Right hindlimb (tissue), 1 donor: ENCODE measurements around the gene CCDC51.
"Not testable (repeated sequence)": the region's sequence is repeated elsewhere in the genome, so short reads cannot be mapped to it uniquely, and the experiment has no call there.

Source experiments
- DNase-seq: peaks from one replicate; pipeline ENCODE4 v3.0.0-alpha.2; 2018

CCDC51 gene

DNA sequence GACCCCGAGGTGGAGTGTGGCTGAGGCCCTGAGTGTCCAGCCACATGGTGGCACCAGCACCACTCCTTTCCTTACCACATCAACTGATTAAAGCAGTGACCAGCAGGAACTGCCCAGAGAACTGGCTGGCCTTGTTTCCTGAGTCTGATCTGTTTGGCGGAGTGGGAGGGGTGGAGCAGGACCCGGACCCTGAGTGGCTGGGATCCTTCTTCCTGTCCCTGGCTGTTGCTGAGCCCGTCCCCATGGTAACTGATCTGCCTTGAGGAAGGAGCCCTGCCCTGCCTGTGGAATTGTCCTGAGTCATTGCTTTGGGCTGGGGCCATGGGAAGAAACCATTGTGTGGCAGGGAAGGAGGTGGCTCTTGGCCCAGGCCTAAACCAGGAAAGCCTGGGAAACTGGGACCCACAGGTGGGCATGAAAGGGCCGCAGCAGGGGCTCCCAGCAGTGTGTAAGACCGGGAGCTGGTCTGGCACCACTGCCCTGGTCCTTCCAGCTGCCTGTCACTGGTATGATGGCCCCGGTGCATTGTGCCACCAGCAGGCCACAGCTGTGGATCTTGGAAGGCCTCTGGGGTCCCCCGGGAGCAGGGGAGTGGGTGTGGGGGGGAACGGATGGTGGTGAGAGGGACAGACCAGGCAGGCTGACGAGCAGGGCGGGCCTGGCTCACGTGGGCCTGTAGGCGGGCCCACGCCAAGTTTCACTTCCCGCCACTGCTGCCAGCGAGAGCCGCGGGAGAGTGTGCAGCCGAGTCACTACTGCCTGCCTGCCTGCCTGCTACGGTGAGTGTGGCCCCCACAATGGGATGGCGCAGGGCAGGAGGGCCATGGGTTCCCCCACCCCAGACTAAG lies 25.8 kb upstream of the CCDC51 start:
- DNase-seq, result peak; percentile 98

DNA sequence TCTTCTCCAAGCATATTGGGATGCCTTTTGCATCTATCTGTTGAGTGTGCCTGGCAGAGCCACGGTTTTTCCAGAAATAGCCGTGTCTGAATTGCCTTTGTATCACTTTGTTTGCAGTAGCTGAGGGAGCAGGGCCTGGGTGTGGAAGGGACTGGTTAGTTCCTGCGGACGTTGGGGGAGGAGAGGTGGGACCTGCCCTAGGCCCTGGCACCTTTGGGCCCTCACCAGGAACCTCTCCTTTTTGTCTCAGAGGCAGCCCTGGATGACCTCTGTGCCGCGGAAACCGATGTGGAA lies 25.3 kb upstream of the CCDC51 start:
- no peak for DNase-seq

DNA sequence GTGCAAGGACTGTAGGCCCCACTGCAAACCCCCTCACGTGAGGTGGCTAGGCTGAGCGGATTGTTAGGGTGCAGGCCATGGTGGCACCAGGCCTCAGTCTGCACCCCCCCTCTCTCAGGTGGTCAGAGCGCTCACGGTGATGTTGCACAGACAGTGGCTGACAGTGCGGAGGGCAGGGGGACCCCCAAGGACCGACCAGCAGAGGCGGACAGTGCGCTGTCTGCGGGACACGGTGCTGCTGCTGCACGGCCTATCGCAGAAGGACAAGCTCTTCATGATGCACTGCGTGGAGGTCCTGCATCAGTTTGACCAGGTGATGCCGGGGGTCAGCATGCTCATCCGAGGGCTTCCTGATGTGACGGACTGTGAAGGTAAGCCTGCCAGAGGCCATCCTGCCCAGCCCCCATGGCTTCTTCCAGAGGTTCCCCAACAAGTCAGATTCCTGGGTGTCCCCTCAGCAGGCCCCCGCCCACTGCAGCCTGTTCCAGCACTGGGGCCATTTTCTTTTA lies 24.8 kb upstream of the CCDC51 start:
- no peak for DNase-seq

DNA sequence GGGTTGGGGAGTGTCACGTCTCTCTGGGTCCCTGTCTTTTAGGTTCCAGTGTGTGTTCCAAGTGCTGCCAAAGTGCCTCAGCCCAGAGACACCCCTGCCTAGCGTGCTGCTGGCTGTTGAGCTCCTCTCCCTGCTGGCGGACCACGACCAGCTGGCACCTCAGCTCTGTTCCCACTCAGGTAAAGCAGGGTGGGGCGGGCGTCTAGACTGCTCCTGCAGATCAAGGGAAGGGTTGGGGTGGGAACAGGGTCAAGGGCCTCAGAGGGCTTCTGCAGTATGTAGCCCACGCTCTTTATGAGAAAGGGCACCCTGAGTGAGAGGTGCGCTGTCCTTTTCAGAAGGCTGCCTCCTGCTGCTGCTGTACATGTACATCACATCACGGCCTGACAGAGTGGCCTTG lies 23.8 kb upstream of the CCDC51 start:
- no peak for DNase-seq

DNA sequence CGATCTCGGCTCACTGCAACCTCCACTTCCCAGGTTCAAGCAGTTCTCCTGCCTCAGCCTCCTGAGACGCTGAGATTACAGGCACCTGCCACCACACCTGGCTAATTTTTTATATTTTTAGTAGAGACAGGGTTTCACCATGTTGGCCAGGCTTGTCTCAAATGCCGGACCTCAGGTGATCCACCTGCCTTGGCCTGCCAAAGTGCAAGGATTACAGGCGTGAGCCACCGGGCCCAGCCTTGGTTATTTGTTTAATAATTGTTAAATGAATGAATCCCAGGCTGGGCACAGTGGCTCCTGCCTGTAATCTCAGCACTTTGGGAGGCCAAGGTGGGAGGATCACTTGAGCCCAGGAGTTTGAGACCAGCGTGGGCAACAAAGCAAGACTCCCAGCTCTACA lies 21.8 kb upstream of the CCDC51 start:
- not testable (repeated sequence) for DNase-seq

DNA sequence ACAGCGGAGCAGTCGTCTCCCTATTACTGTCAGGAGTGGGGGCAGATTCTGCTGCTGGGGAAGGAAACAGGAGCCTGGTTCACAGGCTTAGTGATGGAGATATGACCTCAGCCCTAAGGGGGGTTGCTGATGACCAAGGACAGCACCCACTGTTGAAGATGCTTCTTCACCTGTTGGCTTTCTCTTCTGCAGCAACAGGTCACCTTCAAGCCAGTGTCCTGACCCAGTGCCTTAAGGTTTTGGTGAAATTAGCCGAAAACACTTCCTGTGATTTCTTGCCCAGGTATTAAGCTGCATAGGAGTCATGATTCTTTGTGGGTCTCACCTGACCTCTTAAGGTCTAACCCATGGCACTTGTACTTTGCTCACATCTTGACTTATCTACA lies 20.6 kb upstream of the CCDC51 start:
- DNase-seq, result no peak

DNA sequence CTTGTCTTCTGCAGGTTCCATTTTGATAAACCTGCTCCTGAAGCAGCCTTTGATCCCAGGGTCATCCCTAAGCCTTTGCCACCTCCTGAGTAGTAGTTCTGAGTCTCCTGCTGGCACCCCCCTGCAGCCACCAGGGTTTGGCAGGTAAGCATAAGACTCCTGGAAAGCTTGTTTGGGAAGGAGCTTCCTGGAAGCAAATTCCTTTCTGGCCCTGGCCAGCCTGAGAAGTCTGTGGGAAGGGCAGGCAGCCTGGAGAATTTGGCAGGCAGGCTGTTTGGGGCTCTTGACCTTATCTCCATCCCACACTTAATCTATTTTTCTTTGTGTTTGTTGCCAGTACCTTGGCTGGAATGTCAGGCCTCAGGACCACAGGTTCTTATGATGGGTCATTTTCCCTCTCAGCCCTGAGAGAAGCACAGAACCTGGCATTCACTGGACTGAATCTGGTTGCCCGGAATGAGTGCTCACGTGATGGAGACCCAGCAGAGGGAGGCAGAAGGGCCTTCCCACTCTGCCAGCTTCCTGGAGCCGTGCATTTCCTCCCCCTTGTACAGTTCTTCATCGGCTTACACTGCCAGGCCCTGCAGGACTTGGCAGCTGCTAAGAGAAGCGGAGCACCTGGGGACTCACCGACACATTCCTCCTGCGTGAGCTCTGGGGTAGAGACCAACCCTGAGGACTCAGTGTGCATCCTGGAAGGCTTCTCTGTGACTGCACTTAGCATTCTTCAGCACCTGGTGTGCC lies 20.0 kb upstream of the CCDC51 start:
- no peak for DNase-seq

DNA sequence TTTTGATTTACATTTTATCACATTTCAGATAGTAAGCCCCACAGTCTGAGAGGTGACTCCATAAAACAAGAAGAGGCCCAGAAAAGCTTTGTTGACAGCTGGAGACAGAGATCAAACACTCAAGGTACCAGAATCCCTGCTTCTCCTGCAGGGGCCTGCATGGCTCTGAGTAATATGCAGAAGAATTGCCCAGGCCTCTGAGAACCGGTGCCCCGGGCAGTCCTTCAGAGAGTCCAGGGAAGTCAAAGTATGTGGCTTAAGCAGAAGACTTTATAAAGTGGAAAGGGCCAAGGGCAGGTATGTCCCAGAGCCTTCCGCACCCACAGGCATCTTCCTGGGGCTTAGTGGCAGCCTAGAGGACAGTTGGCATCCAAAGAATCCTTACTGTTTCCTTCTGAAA lies 19.4 kb upstream of the CCDC51 start:
- DNase-seq, result no peak

DNA sequence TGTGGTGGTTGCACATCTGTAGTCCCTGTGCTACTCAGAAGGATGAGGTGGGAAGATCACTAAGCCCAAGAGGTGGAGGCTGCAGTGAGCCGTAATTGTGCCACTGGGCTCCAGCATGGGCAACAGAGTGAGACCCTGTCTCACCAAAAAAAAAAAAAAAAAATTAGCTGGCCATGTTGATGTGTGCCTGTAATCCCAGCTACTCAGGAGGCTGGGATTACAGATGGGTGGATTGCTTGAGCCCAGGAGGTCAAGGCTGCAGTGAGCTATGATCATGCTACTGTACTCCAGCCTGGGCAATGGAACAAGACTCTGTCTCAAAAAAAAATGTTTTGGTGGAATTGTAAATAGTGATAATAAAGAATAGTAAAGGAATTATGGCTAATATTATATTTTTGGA lies 16.5 kb upstream of the CCDC51 start:
- no peak for DNase-seq

DNA sequence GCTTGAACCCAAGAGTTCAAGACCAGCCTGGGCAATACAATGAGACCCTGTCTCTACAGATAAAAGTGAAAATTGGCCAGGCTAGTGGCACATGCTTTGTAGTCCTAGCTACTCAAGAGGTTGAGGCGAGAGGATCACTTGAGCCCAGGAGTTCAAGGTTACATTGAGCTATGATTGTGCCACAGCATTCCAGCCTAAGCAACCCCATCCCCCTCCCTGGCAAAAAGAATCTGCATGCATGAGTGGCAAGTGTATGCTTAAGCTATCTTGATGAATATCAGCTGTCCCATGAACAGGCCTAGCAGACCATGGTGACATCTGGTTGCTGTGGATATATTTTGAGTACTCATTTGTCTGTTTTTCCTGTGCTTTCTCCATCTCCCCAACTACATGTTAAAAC lies 11.4 kb upstream of the CCDC51 start:
- DNase-seq, result no peak

DNA sequence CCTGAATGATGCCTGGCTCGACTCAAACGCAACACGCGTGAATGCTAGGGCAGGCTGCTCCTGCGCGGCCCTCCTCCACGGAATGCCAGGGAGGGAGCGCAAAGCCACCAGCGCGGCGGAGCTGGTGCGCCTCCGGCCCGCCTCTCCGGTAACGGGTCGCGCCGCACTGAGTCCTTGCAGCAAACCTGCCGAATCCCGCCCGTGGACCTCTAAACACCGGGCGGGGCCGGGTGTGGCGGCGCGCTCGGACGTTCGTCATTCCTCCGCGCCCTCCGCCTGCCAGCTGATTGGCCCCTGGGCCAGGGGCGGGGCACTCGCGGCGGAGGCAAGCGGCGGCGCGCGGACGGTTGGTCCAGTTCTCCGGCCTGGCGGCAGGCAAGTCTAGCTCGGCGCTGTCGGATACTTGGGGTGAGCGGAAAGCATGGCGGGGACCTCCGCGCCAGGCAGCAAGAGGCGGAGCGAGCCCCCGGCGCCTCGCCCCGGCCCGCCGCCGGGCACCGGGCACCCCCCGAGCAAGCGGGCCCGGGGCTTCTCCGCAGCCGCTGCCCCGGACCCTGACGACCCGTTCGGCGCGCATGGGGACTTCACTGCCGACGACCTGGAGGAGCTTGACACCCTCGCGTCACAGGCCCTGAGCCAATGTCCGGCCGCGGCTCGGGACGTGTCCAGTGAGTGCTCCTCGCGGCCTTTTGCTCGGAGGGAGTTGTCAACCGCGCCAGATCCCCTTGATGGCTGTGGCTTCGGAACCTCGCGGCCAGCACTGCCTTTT lies 6.7 kb upstream of the CCDC51 start, which contains the start of gene ATRIP:
TSS of gene ATRIP (plus strand) at position 313 of the 769 bp plus-strand sequence. CDS start at position 422, 109 bp downstream.
- peak; percentile 91 for DNase-seq

DNA sequence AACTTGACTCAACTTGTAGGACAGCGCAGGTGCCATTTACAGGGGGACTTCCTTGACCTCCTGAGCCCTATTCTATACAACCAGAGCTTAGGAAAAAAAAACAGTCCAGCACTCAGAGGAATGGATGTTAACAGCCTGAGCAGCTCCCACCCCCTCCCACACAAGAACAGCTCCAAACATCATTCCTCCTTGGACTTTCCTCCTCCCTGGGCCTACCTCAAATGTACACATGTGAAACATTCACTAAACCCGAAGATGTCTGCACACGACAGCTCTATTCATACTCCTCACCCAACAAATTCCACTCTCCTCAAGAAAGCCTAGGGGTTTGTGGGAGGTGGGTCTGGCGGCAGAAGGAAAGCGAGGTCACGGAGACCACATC lies 6.1 kb upstream of the CCDC51 start:
- no peak for DNase-seq

DNA sequence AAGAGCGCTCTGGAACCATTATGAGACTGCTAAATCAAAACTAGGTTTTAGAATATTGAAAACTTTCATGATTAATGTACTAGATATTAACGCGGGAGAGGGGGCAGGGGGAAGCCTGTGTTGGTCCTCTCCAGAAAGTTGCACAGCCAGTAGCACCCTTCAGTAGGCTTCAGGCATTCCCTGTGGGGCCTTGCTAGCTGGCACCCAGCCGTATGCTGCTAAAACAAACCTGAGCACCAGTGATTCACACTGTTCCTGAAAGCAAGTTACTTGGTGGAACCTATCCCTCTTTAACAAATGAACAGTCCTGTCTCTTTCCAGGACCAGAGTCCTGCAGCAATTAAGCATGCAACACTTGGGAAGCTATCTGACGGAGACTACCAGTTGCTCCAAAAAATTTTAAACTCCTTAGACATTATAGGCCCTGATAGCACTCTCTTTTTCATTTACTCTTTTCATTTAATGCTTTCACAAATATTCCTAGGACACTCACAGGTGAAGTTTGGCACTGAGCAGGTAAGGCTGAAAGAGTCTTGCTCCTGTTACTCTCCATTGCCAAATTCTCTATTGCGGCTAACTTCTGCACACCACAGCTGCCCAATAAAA lies 5.5 kb upstream of the CCDC51 start:
- DNase-seq, result no peak

DNA sequence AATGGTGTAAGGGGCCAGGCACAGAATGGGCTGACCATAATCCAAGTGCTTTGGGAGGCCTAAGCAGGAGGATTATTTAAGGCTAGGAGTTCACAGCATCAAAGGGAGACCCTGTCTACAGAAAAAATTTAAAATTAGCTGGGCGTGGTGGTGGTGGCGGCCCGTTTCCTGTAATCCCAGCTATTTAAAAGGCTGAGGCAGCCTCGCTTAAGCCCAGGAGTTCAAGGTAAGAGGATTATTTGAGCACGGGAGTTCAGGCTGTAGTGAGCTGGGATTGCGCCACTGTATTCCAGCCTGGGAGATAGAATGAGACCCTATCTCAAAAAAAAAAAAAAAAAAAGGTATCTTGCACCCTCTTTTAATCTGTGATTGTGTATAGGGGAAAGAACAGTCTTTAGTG lies 2.0 kb upstream of the CCDC51 start:
- DNase-seq, result no peak

DNA sequence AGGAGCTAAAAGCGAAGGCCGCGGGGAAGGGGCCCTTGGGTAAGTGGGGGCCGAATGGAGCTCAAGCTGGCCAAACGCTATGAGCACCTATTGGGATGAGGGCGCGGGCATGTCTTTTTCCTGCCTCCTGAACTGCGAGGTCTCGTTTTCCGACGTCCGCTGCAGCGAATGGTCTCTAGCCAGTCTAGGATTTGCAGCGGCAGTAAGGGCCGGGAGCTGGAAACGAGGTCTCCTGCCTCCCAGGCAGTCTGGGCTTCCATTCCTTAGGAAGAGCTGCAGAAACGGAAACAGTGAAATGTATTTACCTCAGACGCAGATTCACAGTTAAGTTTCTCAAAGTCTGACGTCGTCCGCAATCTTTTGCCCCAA lies 655 bp upstream of the CCDC51 start:
- no peak for DNase-seq

DNA sequence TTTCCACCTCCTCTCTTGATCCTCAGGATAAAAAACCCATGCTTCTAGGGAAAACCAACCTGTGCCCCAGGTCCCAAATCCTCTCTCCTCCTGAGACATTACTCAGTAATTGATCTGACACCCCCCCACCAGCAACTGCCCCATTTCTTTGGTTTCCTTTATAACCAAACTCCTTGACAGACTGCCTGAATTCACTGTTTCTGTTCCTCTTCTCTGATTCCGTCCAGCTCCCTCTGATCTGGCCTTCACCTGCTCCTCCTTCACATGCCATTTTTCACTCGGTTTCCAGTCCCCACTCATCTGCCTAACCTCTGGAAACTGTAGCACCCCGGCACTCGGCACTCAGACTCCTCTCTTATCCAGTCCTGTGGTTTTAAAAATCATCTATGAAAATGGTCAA lies 2.1 kb downstream of the CCDC51 start:
- no peak for DNase-seq

DNA sequence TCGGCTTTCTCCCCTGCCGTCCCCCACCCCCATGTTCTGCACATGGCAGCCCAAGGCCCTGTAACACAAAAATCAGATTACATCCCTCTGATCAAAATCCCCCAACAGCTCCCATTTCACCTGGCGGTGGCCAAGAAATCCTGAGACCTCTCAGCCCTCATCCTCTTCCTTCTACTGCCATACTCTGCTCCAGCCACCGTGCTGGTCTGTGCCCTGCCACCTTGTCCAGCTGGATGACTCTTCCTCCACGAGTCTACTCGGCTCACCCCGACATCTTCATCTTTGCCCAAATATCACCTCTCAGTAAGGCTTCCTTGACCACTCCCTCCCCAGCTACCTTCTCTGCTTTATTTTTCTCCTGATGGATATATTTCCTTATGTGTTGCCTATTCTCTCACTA lies 3.1 kb downstream of the CCDC51 start:
- peak; percentile 8 for DNase-seq

DNA sequence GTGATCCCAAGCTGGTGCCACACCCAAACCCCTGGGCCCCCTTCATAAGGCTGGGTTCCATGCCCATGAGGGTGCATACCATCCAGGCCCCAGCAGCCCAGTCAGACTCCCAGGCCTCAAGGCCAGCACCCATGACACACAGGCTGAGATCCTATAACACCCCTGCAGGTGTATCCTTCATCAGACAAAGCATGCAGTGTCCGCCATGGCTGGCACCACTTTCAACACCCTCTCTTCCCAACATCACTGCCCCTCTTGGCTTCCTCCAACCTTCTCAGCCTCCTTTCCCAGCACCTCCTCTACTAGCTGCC lies 3.5 kb downstream of the CCDC51 start:
- DNase-seq, result peak; percentile 13

DNA sequence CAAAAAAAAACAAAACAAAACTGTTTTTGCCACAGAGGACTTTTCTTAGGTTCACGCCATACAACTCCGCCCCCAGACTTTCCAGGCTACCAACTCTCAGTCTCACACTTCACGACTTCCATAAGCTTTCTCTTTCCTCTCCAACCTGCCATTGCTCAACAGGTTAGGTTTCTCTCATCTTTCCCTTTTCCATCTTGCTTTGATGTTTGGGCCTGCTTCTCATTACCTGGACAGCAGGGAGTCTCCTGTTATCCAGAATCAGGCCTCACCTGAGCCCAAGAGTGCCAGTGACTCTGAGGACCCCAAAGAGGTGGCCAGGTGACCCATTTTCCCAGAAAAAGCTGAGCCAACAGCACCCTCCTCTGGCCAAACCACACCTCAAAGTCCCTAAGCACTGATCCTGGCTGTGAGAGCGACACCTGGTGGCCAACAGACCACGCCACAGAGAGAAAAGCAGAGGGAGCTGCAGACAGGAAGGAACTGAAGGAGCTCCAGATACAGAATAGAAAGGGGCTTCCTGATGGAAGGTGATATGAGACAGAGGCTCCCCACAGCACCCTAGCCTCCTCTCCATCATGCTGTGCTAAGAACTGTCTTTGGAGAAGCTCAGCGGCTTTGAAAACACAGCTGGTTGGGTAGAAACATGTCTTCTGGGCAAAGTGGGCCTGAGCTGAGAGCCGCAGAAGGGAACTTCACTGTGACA lies 4.0 kb downstream of the CCDC51 start:
- DNase-seq, result peak; percentile 85

DNA sequence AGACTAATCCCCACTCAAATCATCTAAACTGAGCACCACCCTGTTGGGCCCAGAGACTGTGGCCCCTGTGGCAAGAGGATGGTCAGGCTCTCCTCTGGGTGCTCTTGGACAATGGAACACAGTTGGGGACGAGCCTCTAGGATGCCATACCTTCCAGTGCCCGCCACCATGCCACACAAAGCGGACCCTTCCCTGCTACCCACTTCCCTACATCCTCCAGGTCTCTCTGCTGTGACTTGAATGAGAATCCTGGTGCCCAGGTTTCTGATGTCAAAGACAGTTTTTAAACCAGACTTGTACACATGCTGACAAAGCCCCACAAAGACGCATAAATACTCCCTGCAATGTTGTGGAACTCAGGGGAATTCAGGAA lies 4.7 kb downstream of the CCDC51 start:
- peak; percentile 11 for DNase-seq

DNA sequence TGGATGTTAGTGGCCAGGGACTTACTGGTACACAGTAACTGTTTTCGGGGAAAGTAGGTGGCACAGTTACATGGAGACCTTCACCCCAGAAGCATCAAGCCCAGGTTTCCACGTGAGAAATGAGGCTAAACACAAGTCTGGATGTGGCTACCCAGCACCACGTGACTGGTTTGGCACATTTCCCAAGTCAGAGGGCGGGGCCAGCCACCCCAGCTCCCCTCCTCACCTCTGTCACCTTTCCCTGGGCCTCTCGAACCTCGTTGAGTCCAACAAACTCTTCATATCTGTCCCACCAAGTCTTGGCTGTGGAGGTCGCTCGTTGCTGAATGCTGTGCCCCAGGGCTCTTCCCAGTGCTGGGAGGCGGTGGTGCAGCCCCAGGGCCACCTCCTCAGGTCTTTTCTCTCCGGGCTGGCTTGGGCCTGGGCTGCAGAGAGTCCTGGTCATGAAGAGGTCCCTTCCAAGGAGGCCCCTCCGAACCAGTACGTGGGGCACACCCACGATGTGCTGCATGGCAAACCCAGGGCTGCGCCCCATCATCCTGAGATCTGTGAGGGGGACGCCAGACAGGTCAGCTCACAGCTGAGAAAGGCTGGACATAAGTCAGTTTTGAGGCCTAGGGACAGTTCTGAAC lies 5.2 kb downstream of the CCDC51 start:
- peak; percentile 23 for DNase-seq

DNA sequence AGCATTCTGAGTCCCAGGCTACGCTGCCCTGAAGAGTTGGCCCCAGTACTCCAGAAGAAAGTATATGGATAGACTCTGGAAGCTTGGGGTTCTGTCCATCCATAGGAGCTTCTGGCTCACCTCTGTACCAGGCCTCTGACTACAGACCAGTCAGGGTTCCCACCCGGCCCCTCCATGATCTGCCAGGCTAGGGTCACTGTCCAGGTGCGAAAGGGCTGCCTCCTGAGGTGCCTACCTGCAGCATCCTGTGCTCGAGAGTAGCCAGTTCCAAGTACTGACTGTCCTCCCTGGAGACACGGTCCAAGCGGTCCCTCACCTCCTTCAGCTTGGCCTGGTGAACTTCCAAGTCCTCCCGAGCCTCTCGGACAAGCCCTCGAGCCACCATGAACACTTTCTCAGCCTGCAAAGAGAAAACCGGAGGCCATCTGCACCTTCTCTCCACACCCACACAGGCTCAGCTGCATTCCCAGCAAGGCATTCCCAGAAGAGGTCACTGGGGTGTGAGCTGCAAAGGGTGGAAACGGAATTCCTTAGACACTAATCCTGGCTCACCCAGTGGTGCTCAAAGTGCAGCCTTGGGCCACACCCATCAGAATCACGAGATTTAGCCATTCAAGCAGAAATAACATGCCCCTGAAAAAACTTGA lies 6.3 kb downstream of the CCDC51 start:
- DNase-seq, result peak; percentile 16
